Panc1 (cell line): Measurements from ENCODE around the gene CNIH2.

Experiments
- CTCF ChIP-seq: fragments of 450-650 bp; IDR thresholded peaks from 2 replicates; pipeline ENCODE4 v1.5.1; 2017; ENCODE audit warnings: mild to moderate bottlenecking
- TCF7L2 ChIP-seq: IDR thresholded peaks from 2 replicates; pipeline ENCODE4 v1.6.1; 2011; ENCODE audit warnings: mild to moderate bottlenecking, low read depth, low read length, inconsistent platforms

DNA sequence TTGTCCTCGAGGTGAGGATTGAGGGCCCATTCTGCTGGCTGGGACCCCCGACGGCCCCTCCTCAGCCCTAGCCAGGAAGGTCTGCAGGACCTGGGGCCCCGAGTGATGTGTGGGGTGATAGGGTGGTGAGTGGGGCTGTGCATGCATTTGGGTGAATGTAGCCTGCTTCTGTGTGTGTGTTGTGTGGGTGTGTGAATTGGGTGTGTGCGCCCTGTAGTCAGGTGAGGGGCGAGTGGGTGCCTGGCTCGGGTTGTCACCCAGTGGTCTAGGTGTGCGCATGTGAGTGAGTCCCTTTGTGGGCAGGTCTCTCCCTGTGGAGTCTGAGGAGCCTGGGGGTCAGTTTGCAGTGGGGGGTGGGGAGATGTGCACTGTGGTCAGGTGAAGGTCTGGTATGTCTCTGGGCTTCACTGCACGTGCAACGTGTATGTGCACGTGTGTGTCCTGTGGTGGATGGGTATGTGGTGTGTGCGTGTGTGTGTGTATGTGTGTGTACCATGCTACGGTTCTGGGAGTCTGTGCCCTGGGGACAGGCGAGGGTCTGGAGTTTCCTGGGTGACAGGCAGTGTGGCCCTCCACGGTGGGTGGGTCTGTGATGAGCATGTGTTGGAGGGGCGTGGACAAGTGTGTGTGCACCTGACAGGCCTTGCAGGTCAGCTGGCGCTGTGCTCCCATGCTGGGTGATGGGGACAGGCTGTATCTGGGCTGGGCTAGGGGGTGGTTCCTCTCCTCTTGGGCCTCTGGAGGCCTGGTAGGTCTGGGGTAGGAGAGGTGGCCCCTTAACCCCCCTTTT is 14.8 kb downstream of the CNIH2 start:
- TF ChIP-seq CTCF, result no peak
- TF ChIP-seq TCF7L2, result no peak
